HepG2 (cell line): ENCODE data around the gene ACSS1. TPM values are rescaled to one million over a fixed set of nuclear protein-coding genes. Genes with fewer than 3 reads are reported as not detected.

Source experiments
- ATAC-seq: fragments of 200-7000 bp; cut with Tn5 transposase; 3 replicates; pipeline ENCODE4 v1.9.1; 2020; ENCODE audit warnings: mild to moderate bottlenecking, moderate library complexity
- BruUV-seq: library from RNA; stranded (reverse); fragments of 400-500 nt; replicated peaks from 2 replicates; lab custom pipeline; 2021; lab: Mats Ljungman, UMichigan
- CTCF ChIA-PET: fragments of 300-600 bp; formaldehyde crosslinking; extraction: SDS; loops from one replicate; lab custom pipeline; 2021; ENCODE audit warnings: low total read pairs, inconsistent platforms, low intra/inter-chr PET ratio; lab: Yijun Ruan, JAX
- POLR2A ChIA-PET: fragments of 350-600 bp; sonication (Branson Sonifier 250); formaldehyde crosslinking; loops from one replicate; lab custom pipeline; 2020; ENCODE audit warnings: antibody characterized with exemption, inconsistent platforms; lab: Yijun Ruan, JAX
- DNase-seq: peaks from one replicate; pipeline ENCODE4 v3.0.0-alpha.2; 2015; ENCODE audit warnings: low spot score
- FAIRE-seq: peaks from 3 replicates; lab custom pipeline; 2011; peaks lifted over from hg19 to GRCh38; lab: Jason Lieb, UNC
- H2AFZ ChIP-seq: one replicate; pipeline ENCODE4 v1.6.1; 2011; ENCODE audit warnings: low read length, inconsistent platforms
- H3K27ac ChIP-seq: fragments of 300-600 bp; 3 replicates; pipeline ENCODE4 v1.8.0; 2011; ENCODE audit warnings: mixed run types, mild to moderate bottlenecking, mixed read lengths, low read length, inconsistent platforms; ENCODE audit not compliant: insufficient read depth; ENCODE audit errors: extremely low read length
- H3K27me3 ChIP-seq, 2 experiments: fragments of 200-600 bp in 1 of 2; 2 replicates in 1 of 2; 3 replicates in 1 of 2; pipeline versions ENCODE4 v1.6.0 to v1.8.0; 2011; ENCODE audit warnings: low read length in 2 of 2, mild to moderate bottlenecking in 2 of 2, moderate library complexity in 2 of 2, inconsistent platforms in 1 of 2; ENCODE audit not compliant: insufficient read depth in 2 of 2, control insufficient read depth in 1 of 2
- H3K36me3 ChIP-seq, 2 experiments: fragments of 200-600 bp in 1 of 2; replicated peaks in 1 of 2; 2 replicates in 1 of 2; 3 replicates in 1 of 2; pipeline versions ENCODE4 v1.5.1 to v1.8.0; 2011; ENCODE audit warnings: low read length in 2 of 2, inconsistent platforms in 1 of 2; ENCODE audit not compliant: insufficient read depth in 2 of 2, control insufficient read depth in 1 of 2
- H3K4me1 ChIP-seq: 2 replicates; pipeline ENCODE4 v1.5.1; 2012; ENCODE audit warnings: low read length, inconsistent platforms; ENCODE audit not compliant: insufficient read depth
- H3K4me2 ChIP-seq: 2 replicates; pipeline ENCODE4 v1.6.0; 2011; ENCODE audit warnings: low read depth, low read length, inconsistent platforms
- H3K4me3 ChIP-seq, 3 experiments: fragments of 200-600 bp in 1 of 3; sonication (generic), shearing (Covaris generic) in 1 of 3; replicated peaks in 1 of 3; 2 replicates each; pipeline ENCODE4 v1.5.1; 2011 to 2016; ENCODE audit warnings: low read length in 3 of 3, inconsistent platforms in 2 of 3, low read depth in 2 of 3, mild to moderate bottlenecking in 2 of 3, control low read depth in 1 of 3, mixed read lengths in 1 of 3; ENCODE audit not compliant: insufficient read depth in 1 of 3
- H3K79me2 ChIP-seq: one replicate; pipeline ENCODE4 v1.6.1; 2011; ENCODE audit warnings: low read length, inconsistent platforms; ENCODE audit not compliant: insufficient read depth
- H3K9ac ChIP-seq: 2 replicates; pipeline ENCODE4 v1.6.0; 2011; ENCODE audit warnings: mild to moderate bottlenecking, low read depth, low read length, inconsistent platforms; ENCODE audit not compliant: insufficient read depth
- H3K9me3 ChIP-seq: 2 replicates; pipeline ENCODE4 v1.5.1; 2012; ENCODE audit warnings: mild to moderate bottlenecking, low read length
- H4K20me1 ChIP-seq: 2 replicates; pipeline ENCODE4 v1.6.0; 2011; ENCODE audit warnings: inconsistent platforms, mild to moderate bottlenecking, low read length, moderate library complexity; ENCODE audit not compliant: insufficient read depth
- CERS6 ChIP-seq: sonication (generic); formaldehyde crosslinking; IDR thresholded peaks from 2 replicates; pipeline ENCODE4 v1.5.0; 2020; ENCODE audit warnings: missing genetic modification reagents
- DRAP1 ChIP-seq: IDR thresholded peaks from 2 replicates; pipeline ENCODE4 v1.6.1; 2016; ENCODE audit warnings: missing genetic modification reagents, missing compliant biosample characterization
- EHMT2 ChIP-seq: fragments of 200-600 bp; sonication (generic); IDR thresholded peaks from 2 replicates; pipeline ENCODE4 v1.7.0; 2017; ENCODE audit warnings: antibody characterized with exemption, low read depth, low read length, borderline replicate concordance
- ERF ChIP-seq: IDR thresholded peaks from 2 replicates; pipeline ENCODE4 v1.6.1; 2018; ENCODE audit warnings: missing biosample characterization, missing genetic modification reagents
- GRHL1 ChIP-seq: sonication (generic); formaldehyde crosslinking; conservative IDR thresholded peaks from 2 replicates; pipeline ENCODE4 v1.8.0; 2022; ENCODE audit warnings: missing genetic modification reagents
- SOX5 ChIP-seq: IDR thresholded peaks from 2 replicates; pipeline ENCODE4 v1.6.1; 2016; ENCODE audit warnings: borderline replicate concordance
- ZNF3 ChIP-seq: IDR thresholded peaks from 2 replicates; pipeline ENCODE4 v1.7.0; 2017; ENCODE audit warnings: inconsistent platforms
- ZNF562 ChIP-seq: sonication (generic); formaldehyde crosslinking; IDR thresholded peaks from 2 replicates; pipeline ENCODE4 v1.8.0; 2022; ENCODE audit warnings: missing genetic modification reagents, borderline replicate concordance
- WGBS: methylation state at CpG from one replicate; pipeline ENCODE4 v1.1.6; 2017; ENCODE audit warnings: low lambda C conversion rate; 5-methylcytosine and 5-hydroxymethylcytosine counted together
- in situ Hi-C: cut with HindIII; loops from 2 replicates; pipeline ENCODE4 v1.10.0; 2017; ENCODE audit warnings: low pct_unique_long_range_greater_than_20kb; ENCODE audit not compliant: extremely low pct_ligation_motif_present
- intact Hi-C: fragments of 100-400 bp; cut with micrococcal nuclease; formaldehyde crosslinking; loops from one replicate; pipeline ENCODE4 v1.10.0; 2022; ENCODE audit not compliant: unreplicated experiment
- polyA plus RNA-seq, 8 experiments: library from polyadenylated mRNA; depleted of rRNA in 3 of 8; stranded (reverse) in 7 of 8; unstranded in 1 of 8; fragments of >200 nt; fragmentation: Illumina TruSeq in 4 of 8; extraction: Trizol in 4 of 8; gene quantifications; 2 replicates each; pipeline versions ENCODE4 v1.2.1 to v1.2.3, GENCODE V29; 2011 to 2016; ENCODE audit warnings: low read depth in 4 of 8, missing spikeins in 1 of 8, mixed read lengths in 1 of 8; ENCODE audit not compliant: insufficient read depth in 1 of 8
- total RNA-seq, 5 experiments: library from RNA; depleted of rRNA; stranded (reverse); fragments of >200 nt; fragmentation: Illumina TruSeq; extraction: Trizol; gene quantifications; 2 replicates each; pipeline ENCODE4 v1.2.3, GENCODE V29; 2016; ENCODE audit warnings: low read depth in 1 of 5

Gene ACSS1
- total and polyA plus RNA-seq, 2 of the 13 experiments (the other 11 are each of a cell fraction or from before 2014, with no cell fraction given) = 15.2 to 41.6 TPM

GRCh38 chr20:25006431-25007167 lies 51.3 kb downstream of the ACSS1 start:
- in situ Hi-C loops (no loop called here), intact Hi-C loops (no loop called here)
- Histone ChIP-seq H4K20me1 (no peaks in the 10 kb centered on the region), H3K27me3 (0 out of 5 replicates have a peak, but pooled peaks cover 0 to 5% of the 10 kb centered on the region in 2 experiments), H3K4me3 (no peak overlapping the region), H3K4me1 (no peaks in the 10 kb centered on the region), H3K9me3 (no peaks in the 10 kb centered on the region), H3K27ac (no peak overlapping the region), H3K9ac (no peak overlapping the region), H2AFZ (no peak overlapping the region), H3K79me2 (no peaks in the 10 kb centered on the region), H3K36me3 (peaks cover 0 to 3% of the 10 kb centered on the region in 2 experiments; a peak in 3 of 5 replicates), H3K4me2 (no peak overlapping the region)
- POLR2A ChIA-PET = interaction anchor here (0.5 kb wide), 1 partner anchor 182 kb away, joined by 4 read pairs; no protein-coding TSS in a partner anchor
- CTCF ChIA-PET = no interaction called here
- no peak for FAIRE-seq
- TF ChIP-seq CERS6 (no peak), EHMT2 (no peak), DRAP1 (no peak), SOX5 (CRISPR knock-in tag) (no peak)
- WGBS = 63% methylated on average over 11 of the region's 12 CpGs
- no peak for ATAC-seq
- DNase-seq = no peak
- TSS peak; percentile 44 for BruUV-seq

GRCh38 chr20:25005661-25006060 lies 52.3 kb downstream of the ACSS1 start:
- intact Hi-C loops (no loop called here), in situ Hi-C loops (no loop called here)
- Histone ChIP-seq H3K27ac (no peak overlapping the region), H3K4me1 (no peaks in the 10 kb centered on the region), H3K9ac (no peak overlapping the region), H3K36me3 (peaks cover 0 to 3% of the 10 kb centered on the region in 2 experiments; a peak in 3 of 5 replicates), H3K4me2 (no peak overlapping the region), H3K9me3 (no peaks in the 10 kb centered on the region), H3K79me2 (no peaks in the 10 kb centered on the region), H2AFZ (no peak overlapping the region), H4K20me1 (no peaks in the 10 kb centered on the region), H3K27me3 (0 out of 5 replicates have a peak, but pooled peaks cover 0 to 5% of the 10 kb centered on the region in 2 experiments), H3K4me3 (no peak overlapping the region)
- peak; percentile 47 for ATAC-seq
- BruUV-seq = no TSS peak
- POLR2A ChIA-PET = no interaction called here
- no peak for FAIRE-seq
- no peak for DNase-seq
- 54% methylated on average over 8 of the region's 8 CpGs for WGBS
- TF ChIP-seq GRHL1 (CRISPR knock-in tag) (no peak), ZNF3 (CRISPR knock-in tag) (no peak), ZNF562 (CRISPR knock-in tag) (no peak), ERF (CRISPR knock-in tag) (no peak)
- CTCF ChIA-PET = no interaction called here
